NCI-H1092 (cell line): ENCODE measurements around the gene NRGN.
A peak's percentile ranks its signal among the peaks of the same experiment; 100 is the strongest.

ENCODE experiments used
- DNase-seq: peaks from one replicate; lab custom pipeline; 2025; lab: John Stamatoyannopoulos, UW

The NRGN gene

DNA sequence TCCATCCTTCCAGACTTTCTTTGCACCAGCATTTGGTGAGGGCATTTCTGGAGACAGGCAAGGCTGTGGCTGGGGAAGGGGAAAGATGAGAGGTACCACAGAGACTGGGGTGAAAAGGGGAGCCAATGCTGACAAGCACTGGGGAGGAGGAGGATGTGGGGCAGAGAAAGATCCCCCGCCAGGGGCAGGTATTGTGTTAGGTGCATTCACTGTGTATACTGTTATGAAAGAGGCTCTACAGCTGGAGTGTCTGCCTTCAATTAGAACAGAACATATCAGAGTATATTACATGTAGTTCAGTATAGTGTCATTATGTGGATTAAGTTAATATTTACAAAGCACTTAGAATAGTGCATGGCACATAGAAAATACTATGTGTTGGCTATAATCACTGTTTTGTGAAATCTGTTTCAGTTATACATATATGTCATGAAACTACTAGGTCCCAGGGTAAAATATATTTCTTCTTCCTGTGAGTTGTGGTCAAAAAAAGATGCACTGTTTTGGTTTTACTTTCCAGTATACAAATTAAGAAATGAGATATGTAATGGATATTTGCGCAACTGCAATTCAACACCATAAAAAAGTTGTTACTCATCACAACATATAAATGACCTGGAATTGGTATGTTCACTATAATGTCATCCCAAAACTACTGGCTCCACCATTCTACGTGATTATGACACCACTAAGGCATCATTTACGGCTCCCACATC, 52.0 kb downstream of the NRGN start:
- no peak for DNase-seq

DNA sequence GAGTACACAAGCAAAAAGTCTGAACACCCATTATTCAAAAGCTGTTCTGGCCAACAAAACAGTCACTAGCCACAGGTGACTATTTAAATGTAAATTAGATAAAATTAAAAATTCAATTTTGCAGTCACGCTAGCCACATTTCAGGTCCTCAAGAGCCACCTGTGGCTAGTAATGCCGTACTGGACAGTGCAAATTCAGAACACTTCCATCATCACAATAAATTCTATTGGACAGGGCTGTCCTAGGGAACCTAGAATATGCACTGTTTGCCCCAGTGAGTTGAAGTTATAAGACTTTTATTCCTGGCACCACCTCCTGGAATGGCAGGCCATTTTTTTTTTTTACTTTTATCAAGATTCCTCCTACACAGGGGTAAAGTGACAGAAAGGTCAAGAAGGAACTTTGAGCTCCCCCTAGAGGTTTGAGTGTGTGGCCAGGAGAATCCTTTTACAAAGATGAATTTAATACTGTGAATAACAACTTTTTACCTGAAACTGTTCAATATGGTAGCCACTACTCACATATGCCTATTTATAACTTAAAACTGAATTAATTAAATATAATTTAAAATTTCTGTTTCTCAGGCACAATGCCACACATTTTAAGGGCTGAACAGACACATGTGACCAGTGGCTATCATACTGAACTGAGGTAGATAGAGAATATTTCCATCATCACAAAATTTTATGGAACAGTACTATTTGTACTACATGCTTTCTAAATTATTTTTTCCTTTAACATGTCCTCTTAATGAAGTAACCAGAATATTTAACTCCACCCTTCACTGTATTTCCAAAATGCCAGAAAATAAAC, 53.9 kb downstream of the NRGN start:
- peak; percentile 19 for DNase-seq

DNA sequence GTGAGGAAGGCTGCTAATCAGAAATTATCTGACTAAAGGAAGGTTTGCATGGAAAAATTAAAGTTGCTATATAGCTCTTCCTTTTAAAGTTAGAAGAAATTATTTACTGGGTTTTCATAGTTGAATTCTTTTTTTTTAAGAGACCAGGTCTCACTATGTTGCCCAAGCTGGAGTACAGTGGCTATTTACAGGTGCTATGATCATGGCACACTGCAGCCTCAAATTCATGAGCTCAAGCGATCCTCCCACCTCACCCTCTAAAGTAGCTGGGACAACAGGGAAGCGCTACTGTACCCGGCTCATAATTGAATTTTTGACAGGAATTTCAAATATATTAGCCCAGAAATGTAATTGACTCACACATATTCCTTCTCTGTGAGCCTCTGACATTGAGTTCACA, 56.6 kb downstream of the NRGN start:
- no peak for DNase-seq
